Testis (tissue), 3 donors: ENCODE data around the gene PPP1R26. TPM values are rescaled to one million over a fixed set of nuclear protein-coding genes. Genes with fewer than 3 reads are reported as not detected.

Experiments
- DNase-seq: peaks from one replicate; pipeline ENCODE4 v3.0.0-alpha.2; 2019
- H3K27ac ChIP-seq, 2 donors: fragments of 200-600 bp; sonication (generic); one replicate each; pipeline ENCODE4 v1.5.1; 2019
- H3K27me3 ChIP-seq: fragments of 200-600 bp; sonication (generic); one replicate; pipeline ENCODE4 v1.5.1; 2019
- H3K36me3 ChIP-seq: fragments of 200-600 bp; sonication (generic); one replicate; pipeline ENCODE4 v1.5.1; 2017; ENCODE audit warnings: low read depth; ENCODE audit errors: missing control alignments
- H3K4me1 ChIP-seq: fragments of 200-600 bp; sonication (generic); one replicate; pipeline ENCODE4 v1.5.1; 2019
- H3K4me3 ChIP-seq, 2 donors: fragments of 200-600 bp; sonication (generic); one replicate each; pipeline ENCODE4 v1.5.1; 2017 to 2019
- H3K9me3 ChIP-seq: fragments of 200-600 bp; sonication (generic); one replicate; pipeline ENCODE4 v1.5.1; 2017
- POLR2A ChIP-seq: fragments of 450-650 bp; IDR thresholded peaks from one replicate; pipeline ENCODE4 v1.6.1; 2017; ENCODE audit warnings: antibody characterized with exemption, mild to moderate bottlenecking, moderate library complexity
- WGBS, 2 donors: methylation state at CpG; one replicate each; pipeline ENCODE4 v1.1.5; 2018; 5-methylcytosine and 5-hydroxymethylcytosine counted together
- intact Hi-C: fragments of 100-400 bp; cut with DNase I; formaldehyde crosslinking; loops from one replicate; pipeline ENCODE4 v1.15.1; 2023; ENCODE audit warnings: low total_unique reads
- polyA plus RNA-seq: library from polyadenylated mRNA; stranded (reverse); fragments of 350-450 nt; fragmentation: Illumina TruSeq; extraction: RNeasy Lipid Tissue Mini Kit (QIAGEN cat#74804); gene quantifications from one replicate; pipeline ENCODE4 v1.2.3, GENCODE V29; 2014; ENCODE audit warnings: low read depth, low replicate concordance; ENCODE audit not compliant: insufficient read depth
- total RNA-seq, 2 donors: library from RNA; depleted of rRNA; stranded (reverse); fragments of >200 nt; gene quantifications; one replicate each; pipeline ENCODE4 v1.2.3, GENCODE V29; 2016
- TF ChIP-seq, protein P1 (sequence below), 3 experiments: fragments of 450-650 bp in 2 of 3; fragments of 200-600 bp in 1 of 3; sonication (generic) in 1 of 3; IDR thresholded peaks; one replicate each; pipeline ENCODE4 v1.5.1; 2016 to 2019; ENCODE audit warnings: antibody characterized with exemption in 3 of 3, mild to moderate bottlenecking in 2 of 3, moderate library complexity in 1 of 3

Gene PPP1R26
- total and polyA plus RNA-seq, 3 donors from 2014 or later = 15.6 to 38.8 (median 33.1) TPM

DNA sequence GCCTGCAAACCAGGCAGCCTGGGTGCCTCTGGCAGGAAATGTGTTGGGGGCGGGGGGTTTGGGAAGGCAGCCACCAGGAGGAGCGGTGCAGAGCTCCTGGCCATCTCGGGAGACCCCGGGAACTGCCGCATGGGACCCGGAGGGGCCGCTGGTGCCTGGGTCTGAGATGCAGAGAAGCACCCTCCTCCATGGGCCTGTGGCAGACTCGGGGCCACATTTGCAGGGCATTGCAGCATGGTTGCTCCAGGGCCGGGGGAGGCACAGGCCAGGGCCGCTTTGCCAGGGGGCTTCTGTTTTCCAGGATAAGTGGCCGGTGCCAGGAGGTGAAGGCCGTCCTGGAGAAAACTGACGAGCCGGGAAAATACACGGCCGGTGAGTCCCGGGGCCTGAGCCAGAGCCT lies 43.3 kb downstream of the PPP1R26 start:
- Histone ChIP-seq H3K27ac (no peak overlapping the region), H3K27me3 (no peaks in the 10 kb centered on the region), H3K9me3 (no peaks in the 10 kb centered on the region), H3K36me3 (no peaks in the 10 kb centered on the region), H3K4me1 (no peaks in the 10 kb centered on the region), H3K4me3 (no peak overlapping the region)
- TF ChIP-seq, protein P1, sequence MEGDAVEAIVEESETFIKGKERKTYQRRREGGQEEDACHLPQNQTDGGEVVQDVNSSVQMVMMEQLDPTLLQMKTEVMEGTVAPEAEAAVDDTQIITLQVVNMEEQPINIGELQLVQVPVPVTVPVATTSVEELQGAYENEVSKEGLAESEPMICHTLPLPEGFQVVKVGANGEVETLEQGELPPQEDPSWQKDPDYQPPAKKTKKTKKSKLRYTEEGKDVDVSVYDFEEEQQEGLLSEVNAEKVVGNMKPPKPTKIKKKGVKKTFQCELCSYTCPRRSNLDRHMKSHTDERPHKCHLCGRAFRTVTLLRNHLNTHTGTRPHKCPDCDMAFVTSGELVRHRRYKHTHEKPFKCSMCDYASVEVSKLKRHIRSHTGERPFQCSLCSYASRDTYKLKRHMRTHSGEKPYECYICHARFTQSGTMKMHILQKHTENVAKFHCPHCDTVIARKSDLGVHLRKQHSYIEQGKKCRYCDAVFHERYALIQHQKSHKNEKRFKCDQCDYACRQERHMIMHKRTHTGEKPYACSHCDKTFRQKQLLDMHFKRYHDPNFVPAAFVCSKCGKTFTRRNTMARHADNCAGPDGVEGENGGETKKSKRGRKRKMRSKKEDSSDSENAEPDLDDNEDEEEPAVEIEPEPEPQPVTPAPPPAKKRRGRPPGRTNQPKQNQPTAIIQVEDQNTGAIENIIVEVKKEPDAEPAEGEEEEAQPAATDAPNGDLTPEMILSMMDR (IDR thresholded peaks at IDR 0.05) = no peak
- TF ChIP-seq POLR2A = no peak
- intact Hi-C loops = no loop called here
- DNase-seq = no peak
- WGBS, 2 donors = 74 to 84% methylated on average over 15 to 17 of the region's 17 CpGs

DNA sequence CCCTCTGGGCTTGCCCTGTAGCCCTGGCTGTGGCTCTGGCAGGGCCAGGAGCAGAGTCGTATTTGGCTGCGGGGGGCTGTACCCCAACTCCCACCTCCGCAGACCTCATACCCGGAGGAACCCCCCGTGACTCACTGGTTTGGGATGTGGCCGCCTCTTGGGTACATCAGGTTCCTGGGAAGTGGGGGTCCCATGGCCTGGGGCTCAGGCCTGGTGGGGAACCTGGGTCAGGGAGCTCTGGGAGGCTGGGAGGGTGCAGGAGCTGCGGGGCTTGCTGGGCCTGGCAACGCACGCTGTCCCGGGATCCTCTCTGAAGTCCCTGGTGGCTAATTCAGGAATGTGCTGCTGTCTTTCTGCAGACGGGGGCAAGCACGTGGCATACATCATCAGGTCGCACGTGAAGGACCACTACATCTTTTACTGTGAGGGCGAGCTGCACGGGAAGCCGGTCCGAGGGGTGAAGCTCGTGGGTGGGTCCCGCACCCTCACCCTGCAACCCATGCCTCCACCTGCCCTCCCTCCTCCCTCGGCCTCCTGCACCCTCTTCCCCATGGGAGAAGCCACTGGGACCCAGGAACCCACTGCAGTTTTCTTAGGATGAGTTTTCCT lies 44.0 kb downstream of the PPP1R26 start:
- TF ChIP-seq, protein P1 (IDR thresholded peaks at IDR 0.05) = no peak
- TF ChIP-seq POLR2A = no peak
- no peaks in the 10 kb centered on the region for H3K27me3 ChIP-seq
- 82 to 100% methylated on average over 2 to 21 of the region's 21 CpGs for WGBS, 2 donors

DNA sequence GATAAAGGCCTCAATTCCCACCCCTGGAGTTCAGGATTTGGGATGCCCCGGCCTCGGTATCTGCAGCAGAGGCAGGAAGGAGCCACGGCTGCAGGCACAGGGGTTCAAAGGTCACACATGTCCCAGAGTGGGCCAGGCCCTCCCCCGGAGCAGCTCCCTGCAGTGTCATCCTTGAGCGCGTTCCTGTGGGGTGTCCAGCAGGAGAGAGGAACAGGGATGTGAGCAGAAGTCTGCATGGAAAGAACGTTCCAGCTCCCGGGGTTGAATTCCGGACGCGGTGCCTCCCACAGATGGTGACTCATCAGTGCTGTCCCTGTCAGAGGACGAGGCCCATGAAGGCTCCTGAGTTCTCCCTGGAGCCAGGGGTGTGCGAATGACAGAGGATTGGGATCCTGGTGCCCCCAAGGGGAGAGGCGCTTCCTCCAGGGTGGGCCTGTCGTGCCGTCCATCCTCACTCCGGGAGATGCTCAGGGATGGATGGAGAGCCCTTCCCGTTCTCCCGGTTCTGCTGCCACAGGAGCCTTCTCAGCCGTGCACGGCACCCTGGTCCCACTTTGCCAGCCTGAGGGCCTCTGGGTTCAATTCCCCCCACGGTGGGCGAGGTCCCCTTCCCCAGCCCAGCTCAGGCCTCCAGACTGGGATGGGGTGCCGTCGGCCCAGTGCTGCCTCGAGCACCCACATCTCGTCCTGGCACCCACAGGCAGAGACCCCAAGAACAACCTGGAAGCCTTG lies 44.7 kb downstream of the PPP1R26 start:
- no peak overlapping the region for H3K27ac ChIP-seq
- TF ChIP-seq, protein P1 (IDR thresholded peaks at IDR 0.05) = no peak
- TF ChIP-seq POLR2A = no peak
- H3K4me3 ChIP-seq = no peak overlapping the region
- H3K9me3 ChIP-seq = no peaks in the 10 kb centered on the region
- DNase-seq = no peak
- WGBS, 2 donors = 52 to 66% methylated on average over 16 to 27 of the region's 27 CpGs
- intact Hi-C loops = no loop called here
- no peaks in the 10 kb centered on the region for H3K36me3 ChIP-seq
- no peaks in the 10 kb centered on the region for H3K4me1 ChIP-seq
- H3K27me3 ChIP-seq = no peaks in the 10 kb centered on the region

More for the DNA sequence above, 44.0 kb downstream of the PPP1R26 start:
- Histone ChIP-seq H3K9me3 (no peaks in the 10 kb centered on the region), H3K27ac (no peak overlapping the region), H3K4me1 (no peaks in the 10 kb centered on the region), H3K36me3 (no peaks in the 10 kb centered on the region), H3K4me3 (no peak overlapping the region)
- intact Hi-C loops = no loop called here
- DNase-seq = no peak

DNA sequence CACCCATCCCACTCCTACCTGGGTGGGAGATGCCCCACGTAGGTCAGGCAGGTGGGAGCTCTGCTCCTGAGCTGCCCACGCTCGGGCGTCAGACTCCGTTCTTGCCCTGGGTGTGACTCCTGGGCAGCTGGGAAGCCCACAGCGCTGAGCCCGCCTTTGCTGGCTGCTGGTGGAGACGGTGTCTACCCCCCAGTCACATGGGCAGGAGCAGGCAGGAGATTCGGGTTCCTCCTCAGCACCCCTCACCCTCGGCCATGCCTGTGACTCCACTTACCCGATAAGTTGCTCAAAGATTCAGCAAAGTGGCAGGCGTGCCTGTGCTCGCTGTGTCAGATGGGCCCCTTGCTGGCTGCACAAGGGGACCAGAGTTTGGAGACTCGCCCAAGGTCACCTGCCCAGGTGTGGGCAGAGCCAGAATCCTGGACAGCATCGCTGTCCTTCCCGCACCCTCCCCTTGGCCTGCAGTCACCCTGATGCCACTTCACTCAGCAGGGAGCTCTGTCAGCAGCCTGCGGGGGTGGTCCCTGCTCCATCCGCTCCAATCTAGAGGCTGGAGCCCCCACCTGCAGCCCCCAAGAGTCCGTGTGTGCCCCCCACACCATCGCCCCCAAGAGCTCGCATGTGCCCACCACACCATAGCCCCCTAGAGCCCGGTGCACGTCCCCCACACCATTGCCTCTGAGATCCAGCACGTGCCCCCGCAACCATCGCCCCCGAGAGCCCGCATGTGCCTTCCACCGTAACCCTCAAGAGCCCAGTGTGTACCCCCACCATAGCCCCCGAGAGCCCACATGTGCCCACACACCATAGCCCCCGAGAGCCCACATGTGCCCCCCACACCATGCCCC lies 45.9 kb downstream of the PPP1R26 start:
- Histone ChIP-seq H3K9me3 (no peaks in the 10 kb centered on the region), H3K27ac (no peak overlapping the region), H3K36me3 (no peaks in the 10 kb centered on the region), H3K4me3 (no peak overlapping the region), H3K27me3 (no peaks in the 10 kb centered on the region), H3K4me1 (no peaks in the 10 kb centered on the region)
- WGBS, 2 donors = 74 to 82% methylated on average over 24 to 31 of the region's 31 CpGs
- intact Hi-C loops = no loop called here
- no peak for DNase-seq
- TF ChIP-seq POLR2A = no peak
- TF ChIP-seq, protein P1 (IDR thresholded peaks at IDR 0.05) = no peak
